Muscle of leg (tissue), 16 donors: Measurements from ENCODE around the gene SLC5A10. TPM values are rescaled to one million over a fixed set of nuclear protein-coding genes. Genes with fewer than 3 reads are reported as not detected.

Experiments
- DNase-seq: peaks from one replicate; pipeline ENCODE4 v3.0.0; 2013
- H3K27ac ChIP-seq: one replicate; pipeline ENCODE4 v1.5.1; 2013; ENCODE audit warnings: mild to moderate bottlenecking, low read length, control low read depth
- H3K27me3 ChIP-seq: one replicate; pipeline ENCODE4 v1.6.1; 2013; ENCODE audit warnings: low read length; ENCODE audit not compliant: control insufficient read depth, insufficient read depth
- H3K36me3 ChIP-seq: one replicate; pipeline ENCODE4 v1.6.1; 2013; ENCODE audit warnings: low read length; ENCODE audit not compliant: control insufficient read depth, insufficient read depth
- H3K4me1 ChIP-seq: one replicate; pipeline ENCODE4 v1.6.1; 2013; ENCODE audit warnings: low read length; ENCODE audit not compliant: control insufficient read depth, insufficient read depth
- H3K4me3 ChIP-seq: one replicate; pipeline ENCODE4 v1.5.1; 2013; ENCODE audit warnings: low read length, control low read depth
- H3K9me3 ChIP-seq: replicated peaks from 2 replicates; pipeline ENCODE4 v1.6.1; 2013; ENCODE audit warnings: low read depth, low read length; ENCODE audit not compliant: control insufficient read depth
- WGBS: methylation state at CpG from one replicate; pipeline ENCODE4 v1.1.5; 2013; ENCODE audit warnings: missing lambda C conversion rate; ENCODE audit not compliant: insufficient coverage; 5-methylcytosine and 5-hydroxymethylcytosine counted together
- long read RNA-seq, 11 donors: transcript quantifications; one replicate each; lab custom pipeline, GENCODE V29; 2026
- polyA plus RNA-seq, 8 donors: library from polyadenylated mRNA; unstranded; fragments of 120-200 nt; gene quantifications; one replicate each; pipeline versions ENCODE4 v1.2.1 to v1.2.3, GENCODE V29; 2013; ENCODE audit warnings: inconsistent platforms in 1 of 8, low replicate concordance in 1 of 8; ENCODE audit not compliant: insufficient read length in 8 of 8, insufficient read depth in 1 of 8
- total RNA-seq: library from RNA; stranded (reverse); fragments of 120-200 nt; gene quantifications from one replicate; pipeline ENCODE4 v1.2.4, GENCODE V29; 2013

The SLC5A10 gene
- not detected for total RNA-seq
- polyA plus RNA-seq, result under 1 TPM in 6 of 8 donors, not detected in 2; 0.05 to 0.19 (median 0.06) TPM
- long read RNA-seq, donor 1, result 0 reads
- long read RNA-seq, donor 2, result 0 reads
- long read RNA-seq, donor 3, result 0 reads
- long read RNA-seq, donor 4, result 0 reads
- long read RNA-seq, donor 5, result 0 reads
- long read RNA-seq, donor 6, result 0 reads
- long read RNA-seq, donor 7, result 0 reads
- long read RNA-seq, donor 8, result 0 reads
- long read RNA-seq, donor 9, result 0 reads
- long read RNA-seq, donor 10, result 0 reads
- long read RNA-seq, donor 11, result 0 reads

GRCh38 chr17:18951941-18952842, at the start of gene SLC5A10:
Gene SLC5A10 (plus strand): TSS chr17:18952165. CDS start chr17:18952206, 41 bp downstream.
- Histone ChIP-seq H3K4me1 (no peaks in the 10 kb centered on the region), H3K9me3 (no peaks in the 10 kb centered on the region), H3K27me3 (peaks cover 6% of the 10 kb centered on the region), H3K27ac (no peak within 1 kb of the TSS), H3K36me3 (no peaks in the 10 kb centered on the region), H3K4me3 (no peak within 1 kb of the TSS)
- WGBS, result 68% methylated on average over 6 of the region's 17 CpGs
- DNase-seq, result no peak

DNA sequence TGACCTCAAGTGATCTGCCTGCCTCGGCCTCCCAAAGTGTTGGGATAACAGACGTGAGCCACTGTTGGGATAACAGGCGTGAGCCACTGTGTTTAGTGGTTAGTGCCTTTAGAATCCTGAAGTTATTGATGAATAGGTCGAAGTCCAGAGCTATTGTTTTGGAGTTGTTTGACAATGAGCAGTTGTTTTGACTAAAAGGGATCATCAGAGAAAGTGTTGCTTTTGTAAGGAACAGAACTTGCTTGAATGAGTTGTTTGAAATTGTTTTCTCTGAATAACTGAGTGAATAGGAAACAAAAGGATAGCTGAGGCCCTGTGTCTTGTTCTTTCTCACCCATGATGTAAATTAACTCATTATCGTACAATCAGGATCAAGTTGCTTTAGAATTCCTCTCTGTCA, 47.5 kb upstream of the SLC5A10 start:
- no peak for DNase-seq
- H3K27ac ChIP-seq, result no peak overlapping the region
- WGBS, result 90% methylated on average over 4 of the region's 5 CpGs
- H3K4me1 ChIP-seq, result no peaks in the 10 kb centered on the region
- H3K36me3 ChIP-seq, result peaks cover 24% of the 10 kb centered on the region
- no peaks in the 10 kb centered on the region for H3K27me3 ChIP-seq
- H3K4me3 ChIP-seq, result no peak overlapping the region
- H3K9me3 ChIP-seq, result no peaks in the 10 kb centered on the region

- WGBS, result no CpG with 5 or more reads among the region's 5 CpGs
- no peak overlapping the region for H3K4me3 ChIP-seq
- no peak for DNase-seq
- no peak overlapping the region for H3K27ac ChIP-seq
- H3K4me1 ChIP-seq, result no peaks in the 10 kb centered on the region
- H3K9me3 ChIP-seq, result no peaks in the 10 kb centered on the region
- H3K36me3 ChIP-seq, result peaks cover 23% of the 10 kb centered on the region
- no peaks in the 10 kb centered on the region for H3K27me3 ChIP-seq
These were observed 46.7 kb upstream of the SLC5A10 start for GRCh38 chr17:18905226-18905625.

- H3K27me3 ChIP-seq, result no peaks in the 10 kb centered on the region
- no peak overlapping the region for H3K4me3 ChIP-seq
- no peaks in the 10 kb centered on the region for H3K4me1 ChIP-seq
- DNase-seq, result no peak
- WGBS, result 100% methylated on average over 1 of the region's 5 CpGs
- peaks cover 36% of the 10 kb centered on the region for H3K36me3 ChIP-seq
- H3K27ac ChIP-seq, result no peak overlapping the region
- H3K9me3 ChIP-seq, result no peaks in the 10 kb centered on the region
These were observed 41.6 kb upstream of the SLC5A10 start for GRCh38 chr17:18910326-18910725.

DNA sequence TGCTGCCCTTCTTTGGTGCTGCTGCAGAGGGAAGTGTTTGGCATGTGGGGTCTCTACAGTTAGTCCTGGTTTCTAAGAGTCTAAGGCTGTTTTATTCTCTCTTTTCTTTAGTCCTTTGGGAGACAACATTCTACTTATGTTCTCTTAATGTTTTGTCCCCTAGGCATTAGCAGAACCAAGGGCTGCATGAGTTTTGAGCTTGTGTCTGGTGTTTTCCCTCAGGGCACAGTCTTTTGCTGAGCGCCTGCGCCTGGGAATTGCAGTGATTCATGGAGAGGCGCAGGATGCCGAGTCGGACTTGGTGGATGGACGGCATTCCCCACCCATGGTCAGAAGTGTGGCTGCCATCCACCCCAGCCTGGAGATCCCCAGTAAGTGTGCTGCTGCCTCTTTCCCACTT, 41.1 kb upstream of the SLC5A10 start:
- no peak overlapping the region for H3K4me3 ChIP-seq
- no peaks in the 10 kb centered on the region for H3K4me1 ChIP-seq
- H3K27ac ChIP-seq, result no peak overlapping the region
- H3K9me3 ChIP-seq, result no peaks in the 10 kb centered on the region
- WGBS, result 96% methylated on average over 6 of the region's 6 CpGs
- H3K27me3 ChIP-seq, result no peaks in the 10 kb centered on the region
- DNase-seq, result no peak
- peaks cover 39% of the 10 kb centered on the region for H3K36me3 ChIP-seq

GRCh38 chr17:18916816-18917500, 35.0 kb upstream of the SLC5A10 start:
- WGBS, result no CpG with 5 or more reads among the region's 5 CpGs
- no peak for DNase-seq
- Histone ChIP-seq H3K27ac (no peak overlapping the region), H3K4me3 (no peak overlapping the region), H3K9me3 (no peaks in the 10 kb centered on the region), H3K27me3 (no peaks in the 10 kb centered on the region), H3K36me3 (peaks cover 44% of the 10 kb centered on the region), H3K4me1 (peaks cover 2% of the 10 kb centered on the region)

- Histone ChIP-seq H3K9me3 (no peaks in the 10 kb centered on the region), H3K4me1 (peaks cover 2% of the 10 kb centered on the region), H3K4me3 (no peak overlapping the region), H3K27me3 (no peaks in the 10 kb centered on the region), H3K27ac (no peak overlapping the region), H3K36me3 (peaks cover 38% of the 10 kb centered on the region)
- WGBS, result 94% methylated on average over 9 of the region's 11 CpGs
- DNase-seq, result no peak
These were observed 34.4 kb upstream of the SLC5A10 start for GRCh38 chr17:18917506-18918032.

DNA sequence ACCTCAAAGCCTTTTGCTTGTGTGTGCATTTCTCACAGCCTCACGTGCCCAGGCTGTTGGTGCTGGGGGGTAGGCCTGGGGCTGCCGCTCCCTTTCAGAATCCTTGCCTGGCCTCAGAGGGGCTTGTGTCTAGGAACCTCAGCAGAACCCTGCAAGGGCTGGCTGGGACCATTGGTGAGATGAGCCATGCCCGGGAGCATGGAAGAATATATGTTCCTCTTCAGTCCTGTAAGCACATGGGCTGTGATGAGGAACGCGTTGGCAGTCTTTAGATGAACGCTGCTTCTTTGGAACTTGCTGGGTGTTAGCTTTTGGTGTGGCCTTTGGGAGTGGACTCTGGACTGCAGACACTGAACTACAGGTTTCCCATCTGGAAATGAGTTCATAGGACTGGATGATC, 32.0 kb upstream of the SLC5A10 start:
- 56% methylated on average over 6 of the region's 6 CpGs for WGBS
- no peaks in the 10 kb centered on the region for H3K27me3 ChIP-seq
- peaks cover 2% of the 10 kb centered on the region for H3K4me1 ChIP-seq
- peaks cover 34% of the 10 kb centered on the region for H3K36me3 ChIP-seq
- no peaks in the 10 kb centered on the region for H3K9me3 ChIP-seq
- H3K4me3 ChIP-seq, result no peak overlapping the region
- DNase-seq, result no peak
- H3K27ac ChIP-seq, result no peak overlapping the region

- 62% methylated on average over 4 of the region's 6 CpGs for WGBS
- H3K27ac ChIP-seq, result no peak overlapping the region
These were observed 31.0 kb upstream of the SLC5A10 start for GRCh38 chr17:18920911-18921441.

More at GRCh38 chr17:18920911-18921441, 31.0 kb upstream of the SLC5A10 start:
- no peaks in the 10 kb centered on the region for H3K27me3 ChIP-seq
- peaks cover 31% of the 10 kb centered on the region for H3K36me3 ChIP-seq
- H3K4me1 ChIP-seq, result peaks cover 2% of the 10 kb centered on the region
- no peak overlapping the region for H3K4me3 ChIP-seq
- H3K9me3 ChIP-seq, result no peaks in the 10 kb centered on the region
- DNase-seq, result no peak
